ENCODE measurements around the gene NUP153.

DNA sequence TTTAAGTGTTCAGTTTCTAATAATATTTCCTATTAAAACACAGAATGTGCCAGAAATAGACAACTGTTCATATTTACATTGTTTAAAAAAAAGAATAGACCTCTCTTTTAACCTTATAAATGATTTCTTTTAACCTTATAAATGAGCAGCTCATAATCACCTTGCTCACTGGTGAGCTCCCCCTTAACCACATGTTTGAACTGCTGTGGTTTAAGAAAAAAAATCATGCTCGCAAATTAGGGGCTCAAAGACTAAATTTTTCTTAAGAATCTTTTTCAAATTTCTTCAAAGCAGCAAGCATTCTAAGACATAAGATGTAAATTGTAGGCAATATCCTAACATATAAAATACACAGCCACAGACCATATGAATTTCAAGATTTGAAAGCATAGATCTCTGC is 73.8 kb downstream of the NUP153 start:
- TF ChIP-seq, protein P1, sequence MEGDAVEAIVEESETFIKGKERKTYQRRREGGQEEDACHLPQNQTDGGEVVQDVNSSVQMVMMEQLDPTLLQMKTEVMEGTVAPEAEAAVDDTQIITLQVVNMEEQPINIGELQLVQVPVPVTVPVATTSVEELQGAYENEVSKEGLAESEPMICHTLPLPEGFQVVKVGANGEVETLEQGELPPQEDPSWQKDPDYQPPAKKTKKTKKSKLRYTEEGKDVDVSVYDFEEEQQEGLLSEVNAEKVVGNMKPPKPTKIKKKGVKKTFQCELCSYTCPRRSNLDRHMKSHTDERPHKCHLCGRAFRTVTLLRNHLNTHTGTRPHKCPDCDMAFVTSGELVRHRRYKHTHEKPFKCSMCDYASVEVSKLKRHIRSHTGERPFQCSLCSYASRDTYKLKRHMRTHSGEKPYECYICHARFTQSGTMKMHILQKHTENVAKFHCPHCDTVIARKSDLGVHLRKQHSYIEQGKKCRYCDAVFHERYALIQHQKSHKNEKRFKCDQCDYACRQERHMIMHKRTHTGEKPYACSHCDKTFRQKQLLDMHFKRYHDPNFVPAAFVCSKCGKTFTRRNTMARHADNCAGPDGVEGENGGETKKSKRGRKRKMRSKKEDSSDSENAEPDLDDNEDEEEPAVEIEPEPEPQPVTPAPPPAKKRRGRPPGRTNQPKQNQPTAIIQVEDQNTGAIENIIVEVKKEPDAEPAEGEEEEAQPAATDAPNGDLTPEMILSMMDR (IDR thresholded peaks at IDR 0.05), result no peak
- no peak for TF ChIP-seq RFX5 (IDR thresholded peaks at IDR 0.05; ENCODE audit: low read length)
- no peak for TF ChIP-seq GABPA (IDR thresholded peaks at IDR 0.05; ENCODE audit: low read depth)
- TF ChIP-seq FOXM1 (IDR thresholded peaks at IDR 0.05; ENCODE audit: low read depth), result no peak
- TF ChIP-seq YY1 (IDR thresholded peaks at IDR 0.05; ENCODE audit: low read depth), result no peak
- no peak for TF ChIP-seq EP300 (IDR thresholded peaks at IDR 0.05; ENCODE audit: borderline replicate concordance in 1 of 2, low read depth in 1 of 2, low read length in 1 of 2)
- TF ChIP-seq, protein P2, sequence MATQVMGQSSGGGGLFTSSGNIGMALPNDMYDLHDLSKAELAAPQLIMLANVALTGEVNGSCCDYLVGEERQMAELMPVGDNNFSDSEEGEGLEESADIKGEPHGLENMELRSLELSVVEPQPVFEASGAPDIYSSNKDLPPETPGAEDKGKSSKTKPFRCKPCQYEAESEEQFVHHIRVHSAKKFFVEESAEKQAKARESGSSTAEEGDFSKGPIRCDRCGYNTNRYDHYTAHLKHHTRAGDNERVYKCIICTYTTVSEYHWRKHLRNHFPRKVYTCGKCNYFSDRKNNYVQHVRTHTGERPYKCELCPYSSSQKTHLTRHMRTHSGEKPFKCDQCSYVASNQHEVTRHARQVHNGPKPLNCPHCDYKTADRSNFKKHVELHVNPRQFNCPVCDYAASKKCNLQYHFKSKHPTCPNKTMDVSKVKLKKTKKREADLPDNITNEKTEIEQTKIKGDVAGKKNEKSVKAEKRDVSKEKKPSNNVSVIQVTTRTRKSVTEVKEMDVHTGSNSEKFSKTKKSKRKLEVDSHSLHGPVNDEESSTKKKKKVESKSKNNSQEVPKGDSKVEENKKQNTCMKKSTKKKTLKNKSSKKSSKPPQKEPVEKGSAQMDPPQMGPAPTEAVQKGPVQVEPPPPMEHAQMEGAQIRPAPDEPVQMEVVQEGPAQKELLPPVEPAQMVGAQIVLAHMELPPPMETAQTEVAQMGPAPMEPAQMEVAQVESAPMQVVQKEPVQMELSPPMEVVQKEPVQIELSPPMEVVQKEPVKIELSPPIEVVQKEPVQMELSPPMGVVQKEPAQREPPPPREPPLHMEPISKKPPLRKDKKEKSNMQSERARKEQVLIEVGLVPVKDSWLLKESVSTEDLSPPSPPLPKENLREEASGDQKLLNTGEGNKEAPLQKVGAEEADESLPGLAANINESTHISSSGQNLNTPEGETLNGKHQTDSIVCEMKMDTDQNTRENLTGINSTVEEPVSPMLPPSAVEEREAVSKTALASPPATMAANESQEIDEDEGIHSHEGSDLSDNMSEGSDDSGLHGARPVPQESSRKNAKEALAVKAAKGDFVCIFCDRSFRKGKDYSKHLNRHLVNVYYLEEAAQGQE (IDR thresholded peaks at IDR 0.05; ENCODE audit: low read depth, low read length), result no peak
- no peak for TF ChIP-seq JUND (IDR thresholded peaks at IDR 0.05)
- no peak for TF ChIP-seq SMC3 (IDR thresholded peaks at IDR 0.05; ENCODE audit: low read depth, low read length)
- no peak for TF ChIP-seq RCOR1 (IDR thresholded peaks at IDR 0.05; ENCODE audit: low read length)
- TF ChIP-seq, protein P3, sequence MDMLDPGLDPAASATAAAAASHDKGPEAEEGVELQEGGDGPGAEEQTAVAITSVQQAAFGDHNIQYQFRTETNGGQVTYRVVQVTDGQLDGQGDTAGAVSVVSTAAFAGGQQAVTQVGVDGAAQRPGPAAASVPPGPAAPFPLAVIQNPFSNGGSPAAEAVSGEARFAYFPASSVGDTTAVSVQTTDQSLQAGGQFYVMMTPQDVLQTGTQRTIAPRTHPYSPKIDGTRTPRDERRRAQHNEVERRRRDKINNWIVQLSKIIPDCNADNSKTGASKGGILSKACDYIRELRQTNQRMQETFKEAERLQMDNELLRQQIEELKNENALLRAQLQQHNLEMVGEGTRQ (IDR thresholded peaks at IDR 0.05; ENCODE audit: borderline replicate concordance, low read depth, low read length), result no peak
- TF ChIP-seq, protein P4, sequence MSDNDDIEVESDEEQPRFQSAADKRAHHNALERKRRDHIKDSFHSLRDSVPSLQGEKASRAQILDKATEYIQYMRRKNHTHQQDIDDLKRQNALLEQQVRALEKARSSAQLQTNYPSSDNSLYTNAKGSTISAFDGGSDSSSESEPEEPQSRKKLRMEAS (IDR thresholded peaks at IDR 0.05; ENCODE audit: low read depth), result no peak
- TF ChIP-seq NRF1 (IDR thresholded peaks at IDR 0.05; ENCODE audit: low read depth, low read length), result no peak
- TF ChIP-seq RXRA (IDR thresholded peaks at IDR 0.05; ENCODE audit: borderline replicate concordance, low read depth), result no peak

Data from SK-N-SH (cell line).